ENCODE data around the gene BIRC5.
A peak's percentile ranks its signal among the peaks of the same experiment; 100 is the strongest.

Gene BIRC5

DNA sequence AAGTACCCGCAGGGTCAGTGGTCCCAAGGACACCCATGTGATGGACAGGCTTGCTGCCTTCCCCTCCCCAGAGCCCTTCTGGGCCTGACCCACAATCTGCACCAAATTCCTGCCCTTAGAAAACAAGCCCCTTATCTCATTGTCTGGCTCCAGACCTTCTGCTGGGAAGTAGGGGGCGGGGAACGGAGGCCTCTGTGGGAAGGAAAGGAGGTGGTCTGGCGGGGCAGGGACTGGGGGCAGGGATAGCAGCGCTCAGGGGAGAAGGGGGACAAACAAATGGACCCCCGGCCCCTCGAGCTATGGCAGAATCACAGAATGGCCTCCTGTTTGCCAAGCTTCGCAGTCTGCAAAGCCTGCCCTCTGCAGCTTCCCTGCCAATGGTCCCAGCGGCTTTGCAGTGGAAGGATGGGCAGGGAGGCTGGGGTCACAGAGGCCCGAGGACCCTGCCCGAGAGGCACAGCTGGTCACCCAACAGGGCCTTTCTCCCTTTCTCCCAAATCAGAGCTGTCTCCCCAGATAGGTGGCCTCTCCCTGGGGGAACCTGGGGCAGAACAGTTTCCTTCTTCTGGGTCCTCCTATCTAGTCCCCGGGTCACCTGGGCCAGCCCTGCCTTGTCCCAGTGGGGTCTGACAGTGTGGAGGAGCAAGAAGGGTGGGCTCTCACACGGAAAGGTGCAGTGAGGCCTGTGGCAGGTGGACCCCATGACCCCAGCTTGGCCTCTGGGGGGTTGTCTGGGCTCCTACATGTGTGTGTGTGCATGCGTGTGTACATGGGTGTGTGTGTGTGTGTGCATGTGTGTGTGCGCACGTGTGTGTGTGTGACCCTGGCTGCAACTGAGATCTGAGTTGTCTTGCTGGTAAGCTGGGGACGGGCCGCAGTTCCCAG, 42.9 kb downstream of the BIRC5 start:
- Mint-ChIP-seq H3K27ac (peak overlapping the region; percentile 41), H3K4me3 (no peak overlapping the region), H3K36me3 (ENCODE audit: low read depth) (no peaks in the 10 kb centered on the region), H3K9me3 (no peaks in the 10 kb centered on the region), H3K4me1 (ENCODE audit: low read depth) (peaks cover 41% of the 10 kb centered on the region), H3K27me3 (ENCODE audit: low read depth) (no peaks in the 10 kb centered on the region)
- no peak for DNase-seq (ENCODE audit: low spot score)

- no peaks in the 10 kb centered on the region for H3K9me3 Mint-ChIP-seq
- H3K36me3 Mint-ChIP-seq (ENCODE audit: low read depth), result peaks cover 1% of the 10 kb centered on the region
- DNase-seq (ENCODE audit: low spot score), result no peak
- peak overlapping the region; percentile 71 for H3K27ac Mint-ChIP-seq
- peak overlapping the region; percentile 69 for H3K4me3 Mint-ChIP-seq
- peaks cover 34% of the 10 kb centered on the region for H3K4me1 Mint-ChIP-seq (ENCODE audit: low read depth)
- H3K27me3 Mint-ChIP-seq (ENCODE audit: low read depth), result no peaks in the 10 kb centered on the region
These were observed 43.8 kb downstream of the BIRC5 start for GRCh38 chr17:78257810-78258322.

DNA sequence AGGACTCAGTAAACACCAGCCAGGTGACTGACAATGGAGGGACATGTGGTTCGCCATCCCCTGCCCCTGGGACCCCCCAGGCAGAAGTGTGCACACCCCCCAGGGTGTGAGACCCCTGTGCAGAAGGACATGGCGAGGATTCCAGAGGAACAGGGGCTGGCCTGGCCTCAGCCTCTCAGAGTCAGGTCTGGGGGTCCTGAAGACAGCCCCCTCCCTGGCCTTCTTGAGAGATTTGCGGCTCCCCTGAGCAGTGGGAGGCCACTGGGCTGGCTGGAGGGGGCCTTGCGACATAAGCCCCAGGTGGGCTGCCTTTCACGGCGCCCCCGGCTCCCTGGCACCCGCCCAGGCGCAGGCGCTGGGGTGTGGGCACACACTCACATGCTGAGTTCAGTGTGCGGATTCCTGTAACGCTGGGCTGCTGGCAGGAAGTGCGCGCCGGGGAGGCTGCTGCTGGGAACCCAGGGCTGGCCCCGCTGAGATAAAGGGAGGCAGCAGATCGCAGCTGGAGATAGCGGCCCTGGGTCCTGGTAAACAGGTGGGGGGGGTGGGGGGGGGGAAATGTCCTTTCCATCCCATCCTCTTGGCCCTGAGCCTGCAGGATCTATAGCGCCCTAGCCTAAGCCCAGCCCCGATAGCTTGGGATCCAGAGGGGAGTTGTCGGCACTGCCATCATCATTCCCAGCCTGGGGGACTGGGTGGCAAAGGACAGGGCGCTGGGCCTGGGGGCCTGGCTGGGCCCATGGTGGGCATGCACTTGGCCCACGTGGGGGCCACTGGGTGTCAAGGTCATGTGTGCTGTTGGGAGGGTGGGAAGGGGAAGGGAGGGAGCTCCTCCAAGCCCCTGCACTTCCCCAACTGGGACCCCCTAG, 44.5 kb downstream of the BIRC5 start:
- H3K27ac Mint-ChIP-seq, result peak overlapping the region; percentile 87

DNA sequence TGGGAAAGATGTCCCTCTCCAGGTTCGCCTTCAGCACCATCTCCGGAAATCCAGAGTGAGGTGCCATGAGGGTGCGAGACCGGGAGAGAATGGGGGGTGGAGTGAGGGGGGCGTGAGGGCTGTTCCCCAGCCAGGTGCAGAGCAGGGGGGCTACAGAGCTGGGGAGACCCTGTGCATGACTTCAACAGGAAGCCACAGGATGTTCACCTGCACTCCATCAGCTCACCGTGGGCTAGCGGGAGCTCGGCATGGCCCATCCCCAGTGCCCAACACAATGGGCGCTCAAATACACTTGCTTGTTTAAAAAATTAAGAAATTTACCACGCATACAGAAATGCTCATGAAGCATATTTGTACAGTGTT, 45.1 kb downstream of the BIRC5 start:
- H3K27me3 Mint-ChIP-seq (ENCODE audit: low read depth), result no peaks in the 10 kb centered on the region
- H3K4me3 Mint-ChIP-seq, result no peak overlapping the region
- no peak for DNase-seq (ENCODE audit: low spot score)
- H3K9me3 Mint-ChIP-seq, result no peaks in the 10 kb centered on the region
- H3K4me1 Mint-ChIP-seq (ENCODE audit: low read depth), result peaks cover 31% of the 10 kb centered on the region
- peaks cover 1% of the 10 kb centered on the region for H3K36me3 Mint-ChIP-seq (ENCODE audit: low read depth)
- H3K27ac Mint-ChIP-seq, result no peak overlapping the region

More for the DNA sequence above, 44.5 kb downstream of the BIRC5 start:
- Mint-ChIP-seq H3K36me3 (ENCODE audit: low read depth) (peaks cover 1% of the 10 kb centered on the region), H3K27me3 (ENCODE audit: low read depth) (no peaks in the 10 kb centered on the region), H3K4me3 (peak overlapping the region; percentile 69), H3K4me1 (ENCODE audit: low read depth) (peaks cover 34% of the 10 kb centered on the region), H3K9me3 (no peaks in the 10 kb centered on the region)
- peak; percentile 68 for DNase-seq (ENCODE audit: low spot score)

GRCh38 chr17:78263063-78263735, 49.1 kb downstream of the BIRC5 start:
- Mint-ChIP-seq H3K4me3 (peak overlapping the region; percentile 54), H3K4me1 (ENCODE audit: low read depth) (peaks cover 22% of the 10 kb centered on the region), H3K9me3 (no peaks in the 10 kb centered on the region)

GRCh38 chr17:78263736-78264340, 49.8 kb downstream of the BIRC5 start:
- H3K4me1 Mint-ChIP-seq (ENCODE audit: low read depth), result peaks cover 20% of the 10 kb centered on the region

More at GRCh38 chr17:78263063-78263735, 49.1 kb downstream of the BIRC5 start:
- Mint-ChIP-seq H3K36me3 (ENCODE audit: low read depth) (peaks cover 1% of the 10 kb centered on the region), H3K27me3 (ENCODE audit: low read depth) (no peaks in the 10 kb centered on the region), H3K27ac (peak overlapping the region; percentile 77)
- DNase-seq (ENCODE audit: low spot score), result peak; percentile 40

DNA sequence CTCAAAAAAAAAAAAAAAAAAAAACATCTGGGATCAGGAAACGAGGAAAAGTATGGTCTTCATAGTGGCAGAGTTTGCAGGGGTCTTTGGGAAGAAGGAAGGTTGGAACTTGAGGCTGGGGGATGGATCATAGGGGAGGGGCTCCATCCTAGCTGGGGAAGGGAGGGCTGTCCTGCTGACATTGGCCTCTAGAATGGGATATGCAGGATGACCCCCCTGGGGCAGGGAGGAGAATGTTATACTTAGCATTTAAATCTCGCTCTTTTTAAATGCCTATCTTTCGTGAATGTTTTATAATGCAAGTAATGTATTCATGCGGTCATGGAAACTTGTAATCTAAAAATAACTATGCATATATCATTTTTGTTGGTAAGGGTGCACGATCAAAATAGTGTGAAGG, 50.5 kb downstream of the BIRC5 start:
- Mint-ChIP-seq H3K4me1 (ENCODE audit: low read depth) (peaks cover 18% of the 10 kb centered on the region), H3K27me3 (ENCODE audit: low read depth) (no peaks in the 10 kb centered on the region), H3K9me3 (no peaks in the 10 kb centered on the region), H3K36me3 (ENCODE audit: low read depth) (peaks cover 1% of the 10 kb centered on the region), H3K27ac (peak overlapping the region; percentile 81), H3K4me3 (no peak overlapping the region)
- no peak for DNase-seq (ENCODE audit: low spot score)

More at GRCh38 chr17:78263736-78264340, 49.8 kb downstream of the BIRC5 start:
- no peaks in the 10 kb centered on the region for H3K9me3 Mint-ChIP-seq
- peak overlapping the region; percentile 77 for H3K27ac Mint-ChIP-seq
- no peaks in the 10 kb centered on the region for H3K27me3 Mint-ChIP-seq (ENCODE audit: low read depth)
- H3K36me3 Mint-ChIP-seq (ENCODE audit: low read depth), result peaks cover 1% of the 10 kb centered on the region
- DNase-seq (ENCODE audit: low spot score), result no peak
- H3K4me3 Mint-ChIP-seq, result no peak overlapping the region

DNA sequence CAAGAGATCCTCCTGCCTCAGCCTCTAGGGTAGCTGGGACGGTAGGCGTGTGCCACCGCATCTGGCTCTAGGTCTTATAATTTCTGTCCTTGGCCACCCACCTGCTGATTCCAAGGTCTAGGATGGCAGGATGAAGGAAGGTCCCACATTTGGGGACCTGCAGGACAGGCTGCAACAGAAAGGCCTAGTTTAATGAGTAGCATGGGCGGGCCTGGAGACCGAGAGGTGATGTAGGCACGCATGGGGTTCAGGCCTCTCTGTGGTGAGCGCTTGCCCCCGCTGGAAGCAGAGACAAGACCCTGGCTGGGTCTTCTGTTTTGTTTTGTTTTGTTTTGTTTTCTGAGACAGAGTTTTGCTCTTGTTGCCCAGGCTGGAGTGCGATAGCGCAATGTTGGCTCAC, 51.1 kb downstream of the BIRC5 start:
- no peak for DNase-seq (ENCODE audit: low spot score)
- Mint-ChIP-seq H3K27me3 (ENCODE audit: low read depth) (no peaks in the 10 kb centered on the region), H3K9me3 (no peaks in the 10 kb centered on the region), H3K36me3 (ENCODE audit: low read depth) (peaks cover 1% of the 10 kb centered on the region), H3K4me1 (ENCODE audit: low read depth) (peaks cover 14% of the 10 kb centered on the region), H3K4me3 (no peak overlapping the region), H3K27ac (no peak overlapping the region)

GRCh38 chr17:78266231-78266631, 52.2 kb downstream of the BIRC5 start:
- Mint-ChIP-seq H3K27me3 (ENCODE audit: low read depth) (no peaks in the 10 kb centered on the region), H3K4me1 (ENCODE audit: low read depth) (peaks cover 16% of the 10 kb centered on the region), H3K36me3 (ENCODE audit: low read depth) (peaks cover 1% of the 10 kb centered on the region), H3K4me3 (no peak overlapping the region), H3K9me3 (no peaks in the 10 kb centered on the region), H3K27ac (peak overlapping the region; percentile 27)
- no peak for DNase-seq (ENCODE audit: low spot score)

- H3K9me3 Mint-ChIP-seq, result no peaks in the 10 kb centered on the region
- no peak overlapping the region for H3K27ac Mint-ChIP-seq
- no peak for DNase-seq (ENCODE audit: low spot score)
- H3K27me3 Mint-ChIP-seq (ENCODE audit: low read depth), result no peaks in the 10 kb centered on the region
- peaks cover 17% of the 10 kb centered on the region for H3K4me1 Mint-ChIP-seq (ENCODE audit: low read depth)
- peaks cover 1% of the 10 kb centered on the region for H3K36me3 Mint-ChIP-seq (ENCODE audit: low read depth)
- H3K4me3 Mint-ChIP-seq, result no peak overlapping the region
These were observed 52.7 kb downstream of the BIRC5 start for GRCh38 chr17:78266771-78267170.

- H3K27me3 Mint-ChIP-seq (ENCODE audit: low read depth), result no peaks in the 10 kb centered on the region
- H3K4me3 Mint-ChIP-seq, result no peak overlapping the region
- no peaks in the 10 kb centered on the region for H3K36me3 Mint-ChIP-seq (ENCODE audit: low read depth)
- no peaks in the 10 kb centered on the region for H3K9me3 Mint-ChIP-seq
- peaks cover 22% of the 10 kb centered on the region for H3K4me1 Mint-ChIP-seq (ENCODE audit: low read depth)
- H3K27ac Mint-ChIP-seq, result no peak overlapping the region
- DNase-seq (ENCODE audit: low spot score), result no peak
These were observed 53.4 kb downstream of the BIRC5 start for GRCh38 chr17:78267253-78268073.

DNA sequence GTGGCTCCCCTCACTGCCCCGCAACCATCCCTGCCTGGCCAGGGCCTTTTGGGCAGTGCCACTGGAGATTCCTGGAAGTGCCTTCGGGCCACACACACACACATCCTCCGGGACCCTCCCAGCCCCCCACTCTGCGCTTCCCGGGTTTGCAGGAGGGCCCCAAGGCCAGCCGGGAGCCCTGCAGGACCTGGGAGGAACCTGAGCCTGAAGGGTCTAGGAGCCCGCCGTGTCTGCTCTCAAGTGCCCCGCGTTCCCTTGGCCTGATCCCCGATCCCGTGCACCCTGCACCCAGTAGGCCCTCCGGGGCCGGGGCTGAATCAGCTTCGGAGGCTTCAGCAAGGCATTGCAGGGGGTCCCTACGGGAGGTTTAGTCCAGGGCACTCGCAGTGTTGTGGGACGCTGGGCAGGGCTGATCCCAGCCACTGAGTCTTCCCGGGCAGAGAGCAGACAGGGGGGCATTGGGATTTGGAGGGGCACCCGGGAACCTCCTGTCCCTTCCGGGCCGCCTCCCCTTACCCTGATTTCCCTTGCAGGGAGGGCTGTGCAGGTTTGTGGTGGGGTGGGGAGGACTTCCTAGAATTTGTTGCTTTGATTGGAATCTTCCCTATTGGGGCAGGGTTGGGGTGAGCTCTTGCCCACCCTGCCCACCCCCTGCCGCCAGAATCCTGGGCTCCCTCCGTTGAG, 54.3 kb downstream of the BIRC5 start:
- Mint-ChIP-seq H3K27ac (no peak overlapping the region), H3K4me3 (no peak overlapping the region)

More for the DNA sequence above, 54.3 kb downstream of the BIRC5 start:
- no peaks in the 10 kb centered on the region for H3K27me3 Mint-ChIP-seq (ENCODE audit: low read depth)
- no peak for DNase-seq (ENCODE audit: low spot score)
- no peaks in the 10 kb centered on the region for H3K9me3 Mint-ChIP-seq
- no peaks in the 10 kb centered on the region for H3K36me3 Mint-ChIP-seq (ENCODE audit: low read depth)
- peaks cover 22% of the 10 kb centered on the region for H3K4me1 Mint-ChIP-seq (ENCODE audit: low read depth)
